Natural killer cell (primary cell): Measurements from ENCODE around the gene TRAK1. TPM values are rescaled to one million over a fixed set of nuclear protein-coding genes. Genes with fewer than 3 reads are reported as not detected.

Experiments used
- ATAC-seq, 3 donors: fragments of 150-1000 bp in 2 of 3; fragments of 200-7000 bp in 1 of 3; cut with Tn5 transposase; 1 replicate in 1 of 3; 2 replicates in 2 of 3; pipeline ENCODE4 v1.10.0; 2021; ENCODE audit warnings: mild to moderate bottlenecking in 2 of 3, moderate library complexity in 2 of 3
- DNase-seq, 2 donors: peaks; one replicate each; pipeline versions ENCODE4 v3.0.0 to v3.0.0-alpha.2; 2013 to 2021; ENCODE audit warnings: mixed read lengths in 1 of 2
- H3K27ac ChIP-seq: one replicate; pipeline ENCODE4 v1.5.1; 2013; ENCODE audit warnings: mild to moderate bottlenecking, low read length
- H3K27me3 ChIP-seq: one replicate; pipeline ENCODE4 v1.6.1; 2013; ENCODE audit warnings: low read length; ENCODE audit not compliant: control insufficient read depth, insufficient read depth
- H3K36me3 ChIP-seq: one replicate; pipeline ENCODE4 v1.6.1; 2013; ENCODE audit warnings: low read length; ENCODE audit not compliant: control insufficient read depth, insufficient read depth
- H3K4me1 ChIP-seq: one replicate; pipeline ENCODE4 v1.6.1; 2013; ENCODE audit warnings: low read length; ENCODE audit not compliant: control insufficient read depth, insufficient read depth
- H3K4me3 ChIP-seq: one replicate; pipeline ENCODE4 v1.5.1; 2013; ENCODE audit warnings: low read length
- H3K9me3 ChIP-seq: one replicate; pipeline ENCODE4 v1.6.1; 2013; ENCODE audit warnings: low read length; ENCODE audit not compliant: control insufficient read depth, insufficient read depth
- H3K27ac Mint-ChIP-seq, 2 donors: one replicate each; pipeline ENCODE4 v1.8.0; 2022; ENCODE audit warnings: mild to moderate bottlenecking in 2 of 2, mixed read lengths in 2 of 2, moderate library complexity in 1 of 2
- H3K27me3 Mint-ChIP-seq, 2 donors: one replicate each; pipeline ENCODE4 v1.8.0; 2022; ENCODE audit warnings: low read depth in 2 of 2, mixed read lengths in 2 of 2
- H3K36me3 Mint-ChIP-seq: one replicate; pipeline ENCODE4 v1.8.0; 2022; ENCODE audit warnings: mixed read lengths
- H3K4me1 Mint-ChIP-seq, 2 donors: one replicate each; pipeline ENCODE4 v1.8.0; 2022; ENCODE audit warnings: mixed read lengths in 2 of 2
- H3K4me3 Mint-ChIP-seq: one replicate; pipeline ENCODE4 v1.8.0; 2022; ENCODE audit warnings: mild to moderate bottlenecking, moderate library complexity, mixed read lengths
- H3K9me3 Mint-ChIP-seq, 2 donors: one replicate each; pipeline ENCODE4 v1.8.0; 2022; ENCODE audit warnings: mixed read lengths in 2 of 2
- CTCF ChIP-seq: fragments of 200-600 bp; IDR thresholded peaks from one replicate; pipeline ENCODE4 v1.8.0; 2022; ENCODE audit warnings: antibody characterized with exemption
- WGBS: methylation state at CpG from one replicate; pipeline ENCODE4 v1.1.7; 2013; ENCODE audit warnings: missing lambda C conversion rate; ENCODE audit not compliant: insufficient coverage; 5-methylcytosine and 5-hydroxymethylcytosine counted together
- intact Hi-C: fragments of 100-400 bp; cut with micrococcal nuclease; formaldehyde crosslinking; loops from one replicate; pipeline ENCODE4 v1.14.2; 2022
- total RNA-seq, 4 donors: library from RNA; stranded (reverse); fragments of 120-200 nt in 1 of 4; gene quantifications; one replicate each; pipeline versions ENCODE4 v1.2.3 to v1.2.4, GENCODE V29; 2013 to 2022

TRAK1 gene
- total RNA-seq, 3 donors from 2014 or later (not counting 1 experiment from before 2014, with no cell fraction given), result 30.7 to 31.8 (median 31.8) TPM

- H3K4me1 ChIP-seq, result no peaks in the 10 kb centered on the region
- H3K4me1 Mint-ChIP-seq, result no peaks in the 10 kb centered on the region
- H3K27ac Mint-ChIP-seq, result no peak overlapping the region
- intact Hi-C loops, result no loop called here
- peaks cover 33 to 44% of the 10 kb centered on the region in 2 donors for H3K27me3 Mint-ChIP-seq
- no peak overlapping the region for H3K4me3 ChIP-seq
- no peak for TF ChIP-seq CTCF
- no peaks in the 10 kb centered on the region for H3K36me3 Mint-ChIP-seq
- no peaks in the 10 kb centered on the region for H3K36me3 ChIP-seq
- no peak for DNase-seq
- H3K27ac ChIP-seq, result no peak overlapping the region
- H3K9me3 Mint-ChIP-seq, result no peaks in the 10 kb centered on the region
- H3K9me3 ChIP-seq, result no peaks in the 10 kb centered on the region
- H3K4me3 Mint-ChIP-seq, result no peak overlapping the region
- H3K27me3 ChIP-seq, result peaks cover 2% of the 10 kb centered on the region
- ATAC-seq, result no peak
These were observed 180.6 kb downstream of the TRAK1 start for GRCh38 chr3:42271786-42272185.

- Mint-ChIP-seq H3K36me3 (no peaks in the 10 kb centered on the region), H3K4me1 (no peaks in the 10 kb centered on the region), H3K27me3 (peaks cover 18 to 28% of the 10 kb centered on the region in 2 donors), H3K4me3 (no peak overlapping the region), H3K9me3 (no peaks in the 10 kb centered on the region), H3K27ac (no peak overlapping the region)
- Histone ChIP-seq H3K4me1 (no peaks in the 10 kb centered on the region), H3K27ac (no peak overlapping the region), H3K9me3 (no peaks in the 10 kb centered on the region), H3K36me3 (no peaks in the 10 kb centered on the region), H3K4me3 (no peak overlapping the region), H3K27me3 (no peaks in the 10 kb centered on the region)
- TF ChIP-seq CTCF, result no peak
- WGBS, result 38% methylated on average over 2 of the region's 2 CpGs
- intact Hi-C loops, result no loop called here
- DNase-seq (no peak), ATAC-seq (no peak)
These were observed 182.2 kb downstream of the TRAK1 start for GRCh38 chr3:42273361-42273760.

GRCh38 chr3:42274266-42274665 lies 183.1 kb downstream of the TRAK1 start:
- no peak for ATAC-seq
- H3K27ac Mint-ChIP-seq, result no peak overlapping the region
- no peak for TF ChIP-seq CTCF

GRCh38 chr3:42275217-42275616 lies 184.1 kb downstream of the TRAK1 start:
- no peak for TF ChIP-seq CTCF
- intact Hi-C loops, result no loop called here

More at GRCh38 chr3:42274266-42274665, 183.1 kb downstream of the TRAK1 start:
- Mint-ChIP-seq H3K4me3 (no peak overlapping the region), H3K4me1 (no peaks in the 10 kb centered on the region), H3K27me3 (peaks cover 16 to 23% of the 10 kb centered on the region in 2 donors), H3K36me3 (no peaks in the 10 kb centered on the region), H3K9me3 (peaks cover 3% of the 10 kb centered on the region in 2 donors)
- no peaks in the 10 kb centered on the region for H3K27me3 ChIP-seq
- no peaks in the 10 kb centered on the region for H3K4me1 ChIP-seq
- no peaks in the 10 kb centered on the region for H3K9me3 ChIP-seq
- no peak for DNase-seq
- no peak overlapping the region for H3K27ac ChIP-seq
- H3K4me3 ChIP-seq, result no peak overlapping the region
- no peaks in the 10 kb centered on the region for H3K36me3 ChIP-seq
- intact Hi-C loops, result no loop called here

More at GRCh38 chr3:42275217-42275616, 184.1 kb downstream of the TRAK1 start:
- Mint-ChIP-seq H3K4me1 (no peaks in the 10 kb centered on the region), H3K36me3 (no peaks in the 10 kb centered on the region), H3K27me3 (peaks cover 13 to 22% of the 10 kb centered on the region in 2 donors), H3K27ac (no peak overlapping the region), H3K9me3 (peaks cover 5% of the 10 kb centered on the region in 2 donors), H3K4me3 (no peak overlapping the region)
- H3K27me3 ChIP-seq, result no peaks in the 10 kb centered on the region
- H3K9me3 ChIP-seq, result peaks cover 6% of the 10 kb centered on the region
- ATAC-seq, result no peak
- 57% methylated on average over 1 of the region's 1 CpG for WGBS
- no peaks in the 10 kb centered on the region for H3K36me3 ChIP-seq
- H3K4me1 ChIP-seq, result no peaks in the 10 kb centered on the region
- H3K27ac ChIP-seq, result no peak overlapping the region
- H3K4me3 ChIP-seq, result no peak overlapping the region
- DNase-seq, result no peak
